Trophoblast cell (in vitro differentiated cells and primary cell): ENCODE results near the gene SIK3.

Experiments used
- DNase-seq, 2 donors: peaks; one replicate each; pipeline ENCODE4 v3.0.0-alpha.2; 2016
- H2AFZ ChIP-seq: 2 replicates; pipeline ENCODE4 v1.6.1; 2013; ENCODE audit warnings: low read length, moderate library complexity, mild to moderate bottlenecking; ENCODE audit not compliant: insufficient read depth, poor library complexity
- H2AK5ac ChIP-seq: 2 replicates; pipeline ENCODE4 v1.6.1; 2013; ENCODE audit warnings: mild to moderate bottlenecking, low read length
- H2BK120ac ChIP-seq: 2 replicates; pipeline ENCODE4 v1.6.1; 2013; ENCODE audit warnings: low read length, mild to moderate bottlenecking, moderate library complexity; ENCODE audit not compliant: insufficient read depth, poor library complexity
- H2BK12ac ChIP-seq: 2 replicates; pipeline ENCODE4 v1.6.1; 2013; ENCODE audit warnings: mild to moderate bottlenecking, low read length, moderate library complexity
- H2BK5ac ChIP-seq: 2 replicates; pipeline ENCODE4 v1.6.1; 2013; ENCODE audit warnings: low read length, low read depth, moderate library complexity, mild to moderate bottlenecking; ENCODE audit not compliant: poor library complexity
- H3K14ac ChIP-seq: 2 replicates; pipeline ENCODE4 v1.6.1; 2013; ENCODE audit warnings: mild to moderate bottlenecking, low read length
- H3K18ac ChIP-seq: 2 replicates; pipeline ENCODE4 v1.6.1; 2013; ENCODE audit warnings: mild to moderate bottlenecking, low read length
- H3K23ac ChIP-seq: 2 replicates; pipeline ENCODE4 v1.6.1; 2013; ENCODE audit warnings: low read length
- H3K27ac ChIP-seq: 2 replicates; pipeline ENCODE4 v1.5.1; 2013; ENCODE audit warnings: low read depth, mild to moderate bottlenecking, inconsistent platforms, low read length, moderate library complexity
- H3K27me3 ChIP-seq: 2 replicates; pipeline ENCODE4 v1.6.1; 2013; ENCODE audit warnings: inconsistent platforms, mild to moderate bottlenecking, low read length, moderate library complexity; ENCODE audit not compliant: insufficient read depth
- H3K36me3 ChIP-seq, 2 experiments: 1 replicate in 1 of 2; 2 replicates in 1 of 2; pipeline ENCODE4 v1.6.1; 2013; ENCODE audit warnings: low read length in 2 of 2, mild to moderate bottlenecking in 2 of 2, moderate library complexity in 1 of 2; ENCODE audit not compliant: insufficient read depth in 2 of 2, control insufficient read depth in 1 of 2
- H3K4ac ChIP-seq: 2 replicates; pipeline ENCODE4 v1.6.1; 2013; ENCODE audit warnings: low read depth, mild to moderate bottlenecking, low read length, moderate library complexity
- H3K4me1 ChIP-seq, 2 experiments: 1 replicate in 1 of 2; 2 replicates in 1 of 2; pipeline ENCODE4 v1.6.1; 2013; ENCODE audit warnings: low read length in 2 of 2, mild to moderate bottlenecking in 2 of 2, moderate library complexity in 1 of 2; ENCODE audit not compliant: insufficient read depth in 2 of 2, control insufficient read depth in 1 of 2
- H3K4me2 ChIP-seq: 2 replicates; pipeline ENCODE4 v1.6.1; 2013; ENCODE audit warnings: inconsistent platforms, mild to moderate bottlenecking, low read length, moderate library complexity
- H3K4me3 ChIP-seq: 2 replicates; pipeline ENCODE4 v1.5.1; 2013; ENCODE audit warnings: mild to moderate bottlenecking, low read depth, low read length, inconsistent platforms
- H3K79me1 ChIP-seq: one replicate; pipeline ENCODE4 v1.6.1; 2013; ENCODE audit warnings: low read length
- H3K79me2 ChIP-seq: 2 replicates; pipeline ENCODE4 v1.6.1; 2013; ENCODE audit warnings: low read length, mild to moderate bottlenecking; ENCODE audit not compliant: control insufficient read depth, insufficient read depth, poor library complexity
- H3K9ac ChIP-seq: 2 replicates; pipeline ENCODE4 v1.6.1; 2013; ENCODE audit warnings: mild to moderate bottlenecking, low read length
- H3K9me3 ChIP-seq: 2 replicates; pipeline ENCODE4 v1.6.1; 2013; ENCODE audit warnings: low read depth, mild to moderate bottlenecking, control low read depth, inconsistent platforms, low read length; ENCODE audit not compliant: insufficient read depth
- H4K12ac ChIP-seq: 2 replicates; pipeline ENCODE4 v1.6.1; 2013; ENCODE audit warnings: low read depth, mild to moderate bottlenecking, low read length, moderate library complexity
- H4K8ac ChIP-seq: 2 replicates; pipeline ENCODE4 v1.6.1; 2013; ENCODE audit warnings: low read depth, mild to moderate bottlenecking, low read length, moderate library complexity
- H4K91ac ChIP-seq: one replicate; pipeline ENCODE4 v1.6.1; 2013; ENCODE audit warnings: low read depth, mild to moderate bottlenecking, low read length, moderate library complexity
- WGBS: extraction: QIAGEN DNeasy Blood & Tissue Kit; methylation state at CpG from one replicate; pipeline ENCODE4 v1.1.7; 2013; ENCODE audit warnings: missing lambda C conversion rate; ENCODE audit not compliant: insufficient read length, insufficient coverage; ENCODE audit errors: extremely low coverage; 5-methylcytosine and 5-hydroxymethylcytosine counted together

SIK3 gene

GRCh38 chr11:116984186-116984585, 114.0 kb downstream of the SIK3 start:
- H2AFZ ChIP-seq: no peak overlapping the region
- H3K4me1 ChIP-seq: no peaks in the 10 kb centered on the region
- no CpG with 5 or more reads among the region's 4 CpGs for WGBS
- H3K9ac ChIP-seq: no peak overlapping the region
- H3K18ac ChIP-seq: no peak overlapping the region
- no peak overlapping the region for H4K8ac ChIP-seq
- H2AK5ac ChIP-seq: no peak overlapping the region
- no peaks in the 10 kb centered on the region for H3K79me1 ChIP-seq
- H2BK120ac ChIP-seq: no peak overlapping the region
- H3K36me3 ChIP-seq: no peaks in the 10 kb centered on the region
- DNase-seq: no peak
- no peak overlapping the region for H3K27ac ChIP-seq
- H3K79me2 ChIP-seq: no peaks in the 10 kb centered on the region
- no peaks in the 10 kb centered on the region for H3K9me3 ChIP-seq
- H3K4me3 ChIP-seq: no peak overlapping the region
- H2BK12ac ChIP-seq: no peak overlapping the region
- no peak overlapping the region for H4K12ac ChIP-seq
- H3K23ac ChIP-seq: no peak overlapping the region
- no peak overlapping the region for H2BK5ac ChIP-seq
- H3K4me2 ChIP-seq: no peak overlapping the region
- H3K14ac ChIP-seq: no peak overlapping the region
- H3K27me3 ChIP-seq: no peaks in the 10 kb centered on the region
- H4K91ac ChIP-seq: no peak overlapping the region
- H3K4ac ChIP-seq: no peak overlapping the region

- Histone ChIP-seq H3K9me3 (no peaks in the 10 kb centered on the region), H2BK12ac (no peak overlapping the region), H4K8ac (no peak overlapping the region), H3K9ac (no peak overlapping the region), H3K4me2 (no peak overlapping the region), H2BK120ac (no peak overlapping the region), H2AK5ac (no peak overlapping the region), H3K36me3 (no peaks in the 10 kb centered on the region), H3K4ac (no peak overlapping the region), H2BK5ac (no peak overlapping the region), H3K23ac (no peak overlapping the region), H3K27ac (no peak overlapping the region), H4K91ac (no peak overlapping the region), H3K4me1 (no peaks in the 10 kb centered on the region), H3K14ac (no peak overlapping the region), H2AFZ (no peak overlapping the region), H3K79me2 (no peaks in the 10 kb centered on the region), H3K18ac (no peak overlapping the region), H4K12ac (no peak overlapping the region), H3K4me3 (no peak overlapping the region), H3K27me3 (no peaks in the 10 kb centered on the region), H3K79me1 (no peaks in the 10 kb centered on the region)
- no peak for DNase-seq
- no CpG with 5 or more reads among the region's 4 CpGs for WGBS
Measured at GRCh38 chr11:116981266-116981885, 116.9 kb downstream of the SIK3 start.

GRCh38 chr11:116980136-116980793, 118.0 kb downstream of the SIK3 start:
- Histone ChIP-seq H3K23ac (no peak overlapping the region), H2BK5ac (no peak overlapping the region), H2BK120ac (no peak overlapping the region), H2AK5ac (no peak overlapping the region), H3K27me3 (no peaks in the 10 kb centered on the region), H3K79me1 (no peaks in the 10 kb centered on the region), H3K4me3 (no peak overlapping the region), H3K18ac (no peak overlapping the region), H4K91ac (no peak overlapping the region), H3K36me3 (no peaks in the 10 kb centered on the region), H3K79me2 (no peaks in the 10 kb centered on the region), H3K4me2 (no peak overlapping the region), H3K9me3 (no peaks in the 10 kb centered on the region), H3K9ac (no peak overlapping the region), H3K4ac (no peak overlapping the region), H4K12ac (no peak overlapping the region), H3K14ac (no peak overlapping the region), H3K4me1 (no peaks in the 10 kb centered on the region), H4K8ac (no peak overlapping the region), H3K27ac (no peak overlapping the region), H2BK12ac (no peak overlapping the region), H2AFZ (no peak overlapping the region)
- DNase-seq: no peak
- WGBS: no CpG with 5 or more reads among the region's 7 CpGs

- no peak for DNase-seq
Measured at GRCh38 chr11:116976941-116977570, 121.2 kb downstream of the SIK3 start.

More at GRCh38 chr11:116976941-116977570, 121.2 kb downstream of the SIK3 start:
- H3K27ac ChIP-seq: peak overlapping the region; percentile 40
- H3K14ac ChIP-seq: no peak overlapping the region
- no peak overlapping the region for H4K91ac ChIP-seq
- H3K79me2 ChIP-seq: no peaks in the 10 kb centered on the region
- no peak overlapping the region for H3K4me3 ChIP-seq
- no CpG with 5 or more reads among the region's 5 CpGs for WGBS
- no peak overlapping the region for H3K4ac ChIP-seq
- H2AK5ac ChIP-seq: no peak overlapping the region
- no peaks in the 10 kb centered on the region for H3K79me1 ChIP-seq
- H3K23ac ChIP-seq: no peak overlapping the region
- H3K4me2 ChIP-seq: peak overlapping the region; percentile 11
- no peak overlapping the region for H3K18ac ChIP-seq
- H2BK120ac ChIP-seq: no peak overlapping the region
- H3K4me1 ChIP-seq: no peaks in the 10 kb centered on the region
- no peak overlapping the region for H3K9ac ChIP-seq
- no peaks in the 10 kb centered on the region for H3K36me3 ChIP-seq
- no peak overlapping the region for H2AFZ ChIP-seq
- no peak overlapping the region for H2BK12ac ChIP-seq
- H2BK5ac ChIP-seq: no peak overlapping the region
- no peak overlapping the region for H4K12ac ChIP-seq
- no peaks in the 10 kb centered on the region for H3K9me3 ChIP-seq
- H4K8ac ChIP-seq: no peak overlapping the region
- H3K27me3 ChIP-seq: no peaks in the 10 kb centered on the region
